Nephron (organoid): Measurements from ENCODE around the gene WNK2.

Experiments used
- H3K27ac Mint-ChIP-seq, 3 experiments: 2 replicates each; pipeline ENCODE4 v1.8.0; 2020; ENCODE audit warnings: mixed read lengths in 3 of 3, mild to moderate bottlenecking in 2 of 3, moderate library complexity in 1 of 3
- H3K27me3 Mint-ChIP-seq: 2 replicates; pipeline ENCODE4 v1.8.0; 2021; ENCODE audit warnings: low read depth, mild to moderate bottlenecking, moderate library complexity, mixed read lengths
- H3K36me3 Mint-ChIP-seq: 2 replicates; pipeline ENCODE4 v1.8.0; 2020; ENCODE audit warnings: low read depth, mixed read lengths
- H3K4me1 Mint-ChIP-seq: 2 replicates; pipeline ENCODE4 v1.8.0; 2020; ENCODE audit warnings: mixed read lengths
- H3K4me3 Mint-ChIP-seq, 3 experiments: 2 replicates each; pipeline ENCODE4 v1.8.0; 2020; ENCODE audit warnings: mild to moderate bottlenecking in 3 of 3, mixed read lengths in 3 of 3, moderate library complexity in 2 of 3
- H3K9me3 Mint-ChIP-seq: 2 replicates; pipeline ENCODE4 v1.8.0; 2020; ENCODE audit warnings: mixed read lengths
- CTCF ChIP-seq, 3 experiments: fragments of 200-600 bp; sonication (generic); IDR thresholded peaks; one replicate each; pipeline ENCODE4 v1.5.0; 2021; ENCODE audit warnings: antibody characterized with exemption in 3 of 3; ENCODE audit not compliant: unreplicated experiment in 3 of 3

The WNK2 gene

GRCh38 chr9:93172666-93173364 lies 11.1 kb upstream of the WNK2 start:
- no peaks in the 10 kb centered on the region for H3K9me3 Mint-ChIP-seq
- H3K27me3 Mint-ChIP-seq = peaks cover 23% of the 10 kb centered on the region
- H3K36me3 Mint-ChIP-seq = no peaks in the 10 kb centered on the region
- no peak overlapping the region for H3K4me3 Mint-ChIP-seq
- H3K4me1 Mint-ChIP-seq = no peaks in the 10 kb centered on the region
- TF ChIP-seq CTCF (IDR thresholded peaks at IDR 0.05; ENCODE audit: unreplicated experiment in 3 of 3) = no peak
- H3K27ac Mint-ChIP-seq = no peak overlapping the region

DNA sequence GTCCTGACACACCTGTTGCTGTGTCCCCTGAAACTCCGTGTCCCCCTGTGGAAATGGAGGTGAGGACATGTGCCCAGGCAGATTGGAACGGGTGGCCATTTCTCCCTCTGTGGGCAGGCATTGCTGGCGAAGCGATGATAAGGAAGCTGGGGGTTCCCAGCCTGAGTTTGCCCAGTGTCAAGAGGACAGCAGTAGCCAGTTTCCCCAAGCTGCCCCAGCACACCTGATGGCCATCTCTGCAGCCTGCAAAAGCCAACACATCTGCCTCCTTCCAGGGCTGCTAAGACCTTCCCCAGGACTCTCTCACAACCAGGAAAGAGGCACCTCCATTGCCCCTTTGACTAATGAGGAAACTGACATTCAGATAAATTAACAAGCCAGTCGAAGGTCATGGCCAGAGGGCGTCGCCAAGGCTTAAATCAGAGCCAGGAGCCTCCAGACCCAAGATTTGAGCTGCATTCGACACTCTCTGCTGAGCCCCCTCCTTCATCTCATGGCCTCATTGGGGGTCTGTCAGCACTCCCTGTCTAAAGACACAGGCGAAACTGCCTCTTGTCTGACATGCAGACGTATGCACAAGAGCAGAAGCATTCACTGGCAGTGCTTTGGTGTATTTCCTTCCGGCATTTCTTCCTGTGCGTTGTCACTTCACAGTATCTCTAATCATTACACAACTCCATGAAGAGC lies 10.4 kb upstream of the WNK2 start:
- Mint-ChIP-seq H3K9me3 (no peaks in the 10 kb centered on the region), H3K4me1 (no peaks in the 10 kb centered on the region), H3K4me3 (no peak overlapping the region), H3K36me3 (no peaks in the 10 kb centered on the region), H3K27ac (no peak overlapping the region), H3K27me3 (peaks cover 20% of the 10 kb centered on the region)
- no peak for TF ChIP-seq CTCF (IDR thresholded peaks at IDR 0.05; ENCODE audit: unreplicated experiment in 3 of 3)

- no peak for TF ChIP-seq CTCF (IDR thresholded peaks at IDR 0.05; ENCODE audit: unreplicated experiment in 3 of 3)
- Mint-ChIP-seq H3K36me3 (no peaks in the 10 kb centered on the region), H3K9me3 (no peaks in the 10 kb centered on the region), H3K27me3 (peaks cover 29% of the 10 kb centered on the region), H3K27ac (no peak overlapping the region), H3K4me3 (no peak overlapping the region), H3K4me1 (no peaks in the 10 kb centered on the region)
Measured at GRCh38 chr9:93174976-93175375, 9.0 kb upstream of the WNK2 start.

GRCh38 chr9:93177676-93178075 lies 6.3 kb upstream of the WNK2 start:
- Mint-ChIP-seq H3K4me1 (no peaks in the 10 kb centered on the region), H3K36me3 (no peaks in the 10 kb centered on the region), H3K4me3 (no peak overlapping the region), H3K27me3 (peaks cover 46% of the 10 kb centered on the region), H3K27ac (no peak overlapping the region), H3K9me3 (no peaks in the 10 kb centered on the region)
- TF ChIP-seq CTCF (IDR thresholded peaks at IDR 0.05; ENCODE audit: unreplicated experiment in 3 of 3) = no peak

- Mint-ChIP-seq H3K4me1 (peaks cover 4% of the 10 kb centered on the region), H3K27me3 (peaks cover 46% of the 10 kb centered on the region), H3K36me3 (no peaks in the 10 kb centered on the region), H3K27ac (no peak overlapping the region), H3K4me3 (no peak overlapping the region), H3K9me3 (no peaks in the 10 kb centered on the region)
- TF ChIP-seq CTCF (IDR thresholded peaks at IDR 0.05; ENCODE audit: unreplicated experiment in 3 of 3) = no peak
Measured at GRCh38 chr9:93178851-93179786, 4.8 kb upstream of the WNK2 start.
